Measurements from ENCODE around the gene IQSEC1. TPM values are rescaled to one million over a fixed set of nuclear protein-coding genes. Genes with fewer than 3 reads are reported as not detected.

IQSEC1 gene
- total and polyA plus RNA-seq, 2 of the 8 experiments (the other 6 are each of a cell fraction or from before 2014, with no cell fraction given): 6.8 to 28.8 TPM

DNA sequence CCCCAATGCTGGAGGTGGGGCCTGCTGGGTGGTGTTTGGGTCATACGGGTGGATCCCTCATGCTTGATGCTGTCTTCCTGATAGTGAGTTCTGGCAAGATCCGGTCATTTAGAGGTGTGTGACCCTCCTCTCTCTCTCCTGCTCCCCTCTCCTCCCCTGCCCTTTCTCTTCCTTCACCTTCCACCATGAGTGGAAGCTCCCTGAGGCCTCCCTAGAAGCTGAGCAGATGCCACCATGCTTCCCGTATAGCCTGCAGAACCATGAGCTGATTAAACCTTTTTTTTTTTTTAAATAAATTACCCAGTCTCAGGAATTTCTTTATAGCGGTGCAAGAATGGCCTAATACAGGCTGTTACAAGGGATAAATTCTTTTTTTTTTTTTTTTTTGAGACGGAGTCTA, 36.3 kb upstream of the IQSEC1 start:
- Histone ChIP-seq H3K79me1 (ENCODE audit: low read depth, low read length) (no peaks in the 10 kb centered on the region), H3K23me2 (ENCODE audit: low read depth, low read length) (no peaks in the 10 kb centered on the region), H3K18ac (ENCODE audit: extremely low read depth, low read length) (no peak overlapping the region), H3K27me3 (replicated peaks in 1 of 4; ENCODE audit: control insufficient read depth in 3 of 4, extremely low read depth in 1 of 4, insufficient read depth in 3 of 4, low read length in 3 of 4) (no peaks in the 10 kb centered on the region), H3K23ac (ENCODE audit: insufficient read length) (no peak overlapping the region), H3K4me3 (ENCODE audit: extremely low read depth in 1 of 4, insufficient read depth in 2 of 4, low read depth in 3 of 4, low read length in 4 of 4) (no peak overlapping the region), H2AFZ (ENCODE audit: low read length) (no peak overlapping the region), H3K4me2 (ENCODE audit: insufficient read depth in 1 of 2, low read depth in 2 of 2, low read length in 2 of 2) (no peak overlapping the region), H2BK12ac (ENCODE audit: low read depth, low read length) (no peak overlapping the region), H3K14ac (ENCODE audit: insufficient read length) (no peak overlapping the region), H3K56ac (replicated peaks; ENCODE audit: insufficient read length, low read depth, low read length) (no peak overlapping the region), H3K79me2 (ENCODE audit: control insufficient read depth in 1 of 2, insufficient read depth in 2 of 2, low read length in 2 of 2) (no peaks in the 10 kb centered on the region), H2BK5ac (ENCODE audit: low read depth, low read length) (no peak overlapping the region), H4K8ac (ENCODE audit: extremely low read depth, insufficient read depth, low read length) (no peak overlapping the region), H3K9me3 (ENCODE audit: insufficient read depth in 2 of 2, low read depth in 1 of 2, low read length in 1 of 2) (no peaks in the 10 kb centered on the region), H3K9ac (replicated peaks in 1 of 4; ENCODE audit: extremely low read depth in 1 of 4, low read depth in 3 of 4, low read length in 3 of 4) (no peak overlapping the region), H3K4ac (replicated peaks; ENCODE audit: insufficient read length, low read depth, low read length) (no peak overlapping the region), H2BK120ac (replicated peaks; ENCODE audit: low read depth, low read length) (no peak overlapping the region), H3K36me3 (ENCODE audit: control insufficient read depth in 2 of 4, insufficient read depth in 4 of 4, low read length in 3 of 4) (no peaks in the 10 kb centered on the region), H4K20me1 (replicated peaks in 1 of 2; ENCODE audit: control insufficient read depth in 1 of 2, insufficient read depth in 2 of 2, low read length in 2 of 2) (peaks cover 0 to 6% of the 10 kb centered on the region in 2 experiments), H2AK5ac (ENCODE audit: low read depth, low read length) (no peak overlapping the region), H3K27ac (ENCODE audit: low read depth, low read length) (no peak overlapping the region), H4K5ac (ENCODE audit: insufficient read length, low read depth, low read length) (no peak overlapping the region), H2BK20ac (ENCODE audit: low read length) (no peak overlapping the region), H2BK15ac (ENCODE audit: low read length) (no peak overlapping the region), H3K4me1 (replicated peaks in 1 of 4; ENCODE audit: control insufficient read depth in 3 of 4, insufficient read depth in 4 of 4, low read length in 3 of 4) (peaks cover 0 to 5% (median 0%) of the 10 kb centered on the region in 4 experiments; a peak in 1 of 7 replicates), H4K91ac (replicated peaks; ENCODE audit: insufficient read length, low read length) (no peak overlapping the region)
- ChIA-PET POLR2A (ENCODE audit: partially characterized antibody) (no interaction called here), CTCF (ENCODE audit: partially characterized antibody) (interaction anchor here (1.0 to 7.4 kb wide), 4 partner anchors 10 to 257 kb away, joined by 3 to 56 read pairs (median 4); no protein-coding TSS in a partner anchor)
- FAIRE-seq (no peak), DNase-seq (ENCODE audit: low read depth in 1 of 2, low spot score in 2 of 2) (no peak)
- WGBS, 2 experiments (ENCODE audit: extremely low coverage in 1 of 2, insufficient coverage in 1 of 2, insufficient read length in 1 of 2, insufficient replicate concordance in 2 of 2, low coverage in 1 of 2, low lambda C conversion rate in 2 of 2, missing lambda C conversion rate in 1 of 2): 90% methylated on average over 4 of the region's 5 CpGs; no CpG with 5 or more reads in 1 of the 2 experiments
- TF ChIP-seq POLR2AphosphoS5 (IDR thresholded peaks at IDR 0.05; ENCODE audit: low read depth, low read length) (no peak), CEBPB (IDR thresholded peaks at IDR 0.05; ENCODE audit: low read depth, low read length) (no peak), YY1 (IDR thresholded peaks at IDR 0.05; ENCODE audit: low read depth, low read length) (no peak), RFX5 (IDR thresholded peaks at IDR 0.05; ENCODE audit: borderline replicate concordance, low read depth, low read length) (no peak), NRF1 (IDR thresholded peaks at IDR 0.05; ENCODE audit: low read depth, low read length) (no peak), CREB1 (IDR thresholded peaks at IDR 0.05) (no peak), KDM1A (IDR thresholded peaks at IDR 0.05; ENCODE audit: borderline replicate concordance, low read length) (no peak), E2F6 (IDR thresholded peaks at IDR 0.05) (no peak), BRCA1 (IDR thresholded peaks at IDR 0.05; ENCODE audit: low read depth, low read length) (no peak), SIRT6 (IDR thresholded peaks at IDR 0.05; ENCODE audit: low read length) (no peak), CTCF (IDR thresholded peaks at IDR 0.05; ENCODE audit: control extremely low read depth in 1 of 3, insufficient read depth in 1 of 3, low read depth in 1 of 3, low read length in 3 of 3) (no peak), TCF12 (IDR thresholded peaks at IDR 0.05; ENCODE audit: low read depth, low read length) (no peak)
- TF ChIP-seq, protein P1, sequence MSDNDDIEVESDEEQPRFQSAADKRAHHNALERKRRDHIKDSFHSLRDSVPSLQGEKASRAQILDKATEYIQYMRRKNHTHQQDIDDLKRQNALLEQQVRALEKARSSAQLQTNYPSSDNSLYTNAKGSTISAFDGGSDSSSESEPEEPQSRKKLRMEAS (IDR thresholded peaks at IDR 0.05): no peak
